COLO668 (cell line): ENCODE results near the gene VAMP8.
"Not testable (repeated sequence)": the region's sequence is repeated elsewhere in the genome, so short reads cannot be mapped to it uniquely, and the experiment has no call there.

ENCODE experiments used
- DNase-seq: peaks from one replicate; lab custom pipeline; 2025; ENCODE audit not compliant: unreplicated experiment; lab: John Stamatoyannopoulos, UW

The VAMP8 gene

DNA sequence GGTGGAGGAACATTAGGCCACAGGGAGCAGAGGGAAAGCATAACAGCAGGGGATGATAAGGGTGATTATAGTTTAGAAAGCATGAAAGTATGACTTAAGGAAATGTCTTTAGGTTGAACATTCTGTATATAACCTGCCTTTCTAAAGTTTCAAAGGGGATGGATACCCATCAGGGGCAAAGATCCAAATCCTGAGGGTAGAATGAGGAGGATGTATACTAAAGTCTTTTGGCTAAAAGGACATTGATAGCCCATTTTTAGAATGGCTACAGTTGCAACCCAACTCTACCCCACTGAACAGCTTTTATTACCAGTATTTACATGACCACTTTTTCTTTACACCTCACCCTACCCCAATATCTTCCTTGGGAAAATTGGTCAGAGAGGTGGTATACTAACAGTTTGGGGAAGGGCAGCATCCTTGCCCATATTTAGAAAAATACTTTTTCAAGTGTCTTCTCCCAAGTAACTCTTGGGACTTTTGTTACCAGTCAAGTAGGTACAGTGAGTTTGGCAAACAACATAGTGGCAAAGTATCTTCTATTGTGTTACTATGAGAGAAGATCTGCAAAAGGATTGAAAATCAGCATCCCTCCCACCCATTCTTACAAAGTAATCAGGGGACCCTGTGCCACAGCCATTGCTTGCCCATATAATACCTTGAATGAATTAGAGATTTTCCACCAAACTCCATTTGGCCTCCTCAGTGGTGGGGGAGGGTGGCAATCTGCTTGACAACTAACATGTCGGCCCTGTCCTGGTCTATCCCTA, 30.1 kb upstream of the VAMP8 start:
- DNase-seq: no peak

DNA sequence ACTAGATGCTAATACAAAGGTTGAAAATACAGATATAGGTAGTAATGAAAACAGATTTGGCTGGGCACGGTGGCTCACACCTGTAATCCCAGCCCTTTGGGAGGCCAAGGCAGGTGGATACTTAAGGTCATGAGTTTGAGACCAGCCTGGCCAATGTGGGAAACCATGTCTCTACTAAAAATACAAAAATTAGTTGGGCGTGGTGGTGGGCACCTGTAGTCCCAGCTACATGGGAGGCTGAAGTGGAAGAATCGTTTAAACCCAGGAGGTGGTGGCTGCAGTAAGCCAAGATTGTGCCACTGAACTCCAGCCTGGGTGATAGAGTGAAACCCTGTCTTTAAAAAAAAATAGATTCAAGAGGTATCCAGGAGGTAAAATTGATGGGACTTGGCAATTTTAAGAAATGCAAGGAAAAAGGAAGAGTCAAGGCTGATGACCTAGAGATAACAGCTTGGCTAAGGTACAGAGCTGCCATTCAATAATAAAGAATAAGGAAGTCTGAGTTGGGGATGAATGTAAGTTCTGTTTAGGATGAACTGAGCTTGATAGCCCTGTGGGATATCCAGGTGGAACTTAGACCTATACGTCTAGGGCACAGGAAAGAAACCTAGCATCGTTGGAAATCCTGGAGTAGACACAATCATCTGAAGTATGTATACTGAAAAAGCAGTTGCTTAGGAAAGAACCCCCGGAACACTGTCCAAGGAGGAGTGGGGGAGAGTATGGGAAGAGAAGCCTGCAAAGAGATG, 29.4 kb upstream of the VAMP8 start:
- no peak for DNase-seq

DNA sequence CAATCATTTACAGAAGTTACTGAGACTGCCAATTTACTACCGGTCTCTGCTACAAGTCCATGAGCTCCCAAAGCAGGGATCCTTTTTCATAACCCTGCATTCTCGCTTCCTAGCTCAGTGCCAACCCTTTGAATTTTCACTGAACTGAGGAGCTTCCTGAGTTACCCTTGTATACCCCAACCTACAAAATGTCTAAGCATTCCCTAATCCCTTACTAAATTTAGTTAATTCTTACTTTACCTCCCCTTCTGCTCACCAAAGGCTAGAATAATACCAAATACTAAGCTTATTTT, 28.8 kb upstream of the VAMP8 start:
- no peak for DNase-seq

DNA sequence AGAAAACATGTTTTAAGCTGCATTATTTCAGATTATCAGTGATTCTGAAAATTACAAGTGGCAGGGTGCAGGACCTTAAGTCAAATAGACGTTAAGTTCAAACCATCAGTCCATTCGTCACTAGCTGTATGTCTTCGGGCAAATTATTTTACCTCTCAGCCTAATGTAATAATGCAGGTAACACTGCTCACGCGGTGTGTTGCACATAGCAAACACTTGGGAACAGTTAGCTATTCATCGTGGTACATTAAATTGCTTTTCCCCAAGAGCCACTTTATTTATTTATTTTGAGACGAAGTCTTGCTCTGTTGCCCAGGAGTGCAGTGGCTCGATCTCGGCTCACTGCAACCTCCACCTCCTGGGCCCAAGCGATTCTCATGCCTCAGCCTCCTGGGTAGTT, 28.3 kb upstream of the VAMP8 start:
- no peak for DNase-seq

DNA sequence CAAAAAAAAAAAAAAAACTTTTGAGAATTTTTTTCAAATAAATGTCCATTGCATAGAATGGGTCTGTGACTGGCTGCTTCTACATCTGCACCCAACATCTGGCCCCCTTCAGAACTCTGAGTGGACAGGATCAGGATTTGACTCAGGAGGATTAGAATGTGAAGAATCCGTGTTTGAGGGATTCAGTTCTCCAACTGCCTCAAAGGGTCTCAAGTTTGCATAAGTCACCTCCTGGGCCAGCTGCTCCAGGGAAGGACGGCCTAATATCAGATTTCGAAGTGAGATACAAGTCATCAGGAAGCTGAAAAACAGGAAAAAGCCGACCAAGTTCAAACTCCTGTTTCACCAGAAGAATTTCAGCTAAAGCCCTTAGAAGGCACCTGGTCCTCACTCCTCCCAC, 27.6 kb upstream of the VAMP8 start:
- DNase-seq: no peak

DNA sequence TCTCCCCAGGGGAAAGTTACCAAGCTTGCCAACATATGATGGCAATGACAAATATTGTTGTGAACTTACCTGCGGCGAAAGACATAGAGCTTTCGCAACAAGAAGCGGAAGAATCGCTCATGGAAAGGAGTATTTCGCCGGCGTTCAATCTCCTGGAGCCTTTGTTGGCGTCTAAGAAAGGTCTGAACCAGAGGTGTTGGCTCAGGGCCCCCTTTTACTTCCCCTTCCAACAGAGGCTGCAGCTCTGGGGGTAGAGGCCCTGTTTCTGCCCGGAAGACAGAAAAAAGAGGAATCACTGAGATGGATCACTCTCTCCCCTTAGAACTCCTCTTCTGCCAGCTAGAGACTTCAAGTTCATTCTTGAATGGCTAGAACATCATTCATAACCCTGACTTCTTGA, 26.9 kb upstream of the VAMP8 start:
- no peak for DNase-seq

DNA sequence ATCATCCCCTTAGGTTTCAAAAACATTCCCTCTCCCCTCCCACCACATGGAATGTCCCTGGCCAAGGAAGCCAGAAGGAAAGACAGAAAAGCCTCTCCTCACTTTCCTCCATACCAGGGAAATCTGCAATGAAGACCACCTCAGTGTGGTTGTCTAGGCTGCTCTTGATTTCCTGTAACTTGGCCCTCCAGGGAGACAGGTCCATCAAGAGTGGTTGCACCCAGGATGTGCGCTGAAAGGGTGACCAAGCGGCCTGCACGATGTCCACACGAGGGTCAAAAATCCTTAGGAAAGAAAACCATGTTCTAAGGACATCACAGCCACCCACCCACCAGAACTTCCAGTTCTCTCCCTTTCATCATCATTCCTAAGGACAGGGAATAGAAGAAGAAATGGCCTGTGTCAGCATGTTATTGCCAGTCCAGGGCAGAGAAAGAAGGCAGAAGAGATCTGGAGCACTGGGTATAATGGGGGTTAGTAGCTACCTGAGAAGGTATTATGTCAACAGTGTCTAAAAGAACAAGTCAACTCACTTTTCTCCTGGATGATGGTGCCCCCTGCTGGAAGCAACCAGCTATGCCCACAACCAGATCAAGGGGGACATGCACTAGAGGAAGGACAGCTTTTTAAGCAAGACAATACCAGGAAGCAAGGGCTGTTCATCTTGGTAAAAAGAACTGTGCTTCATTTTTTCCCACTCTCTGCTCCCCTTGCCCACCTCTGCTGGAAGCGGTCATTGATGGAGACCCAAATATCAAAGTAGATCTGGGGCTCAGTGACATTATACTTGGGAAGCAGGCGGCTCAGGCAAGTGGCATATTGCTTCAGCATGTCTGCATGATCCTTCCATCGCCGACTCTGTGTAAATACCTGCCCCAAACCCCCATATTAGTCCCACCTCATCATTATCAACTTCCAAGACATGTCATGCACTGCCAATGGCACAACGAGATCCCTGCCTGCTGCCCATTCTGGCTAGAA, 25.4 kb upstream of the VAMP8 start:
- peak; percentile 78 for DNase-seq

DNA sequence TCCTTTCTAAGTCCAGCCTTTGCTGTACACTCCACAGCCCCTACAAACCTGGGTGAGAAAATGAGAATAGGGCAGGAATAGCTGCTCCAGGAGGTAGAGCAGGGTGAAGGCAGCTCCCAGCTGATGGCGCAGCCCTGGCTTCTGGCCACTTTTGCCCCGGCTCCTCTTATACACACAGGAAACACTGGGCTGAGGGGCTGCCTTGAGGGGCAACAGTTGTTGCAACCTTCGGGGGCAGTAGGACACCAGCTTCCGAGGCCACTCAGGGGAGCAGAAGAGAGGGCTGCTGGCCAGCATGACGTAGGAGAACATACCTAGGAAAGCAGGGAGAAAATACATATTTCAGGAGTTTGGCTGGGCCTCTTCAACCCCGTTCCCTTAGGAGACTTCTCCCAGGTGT, 24.2 kb upstream of the VAMP8 start:
- DNase-seq: no peak

DNA sequence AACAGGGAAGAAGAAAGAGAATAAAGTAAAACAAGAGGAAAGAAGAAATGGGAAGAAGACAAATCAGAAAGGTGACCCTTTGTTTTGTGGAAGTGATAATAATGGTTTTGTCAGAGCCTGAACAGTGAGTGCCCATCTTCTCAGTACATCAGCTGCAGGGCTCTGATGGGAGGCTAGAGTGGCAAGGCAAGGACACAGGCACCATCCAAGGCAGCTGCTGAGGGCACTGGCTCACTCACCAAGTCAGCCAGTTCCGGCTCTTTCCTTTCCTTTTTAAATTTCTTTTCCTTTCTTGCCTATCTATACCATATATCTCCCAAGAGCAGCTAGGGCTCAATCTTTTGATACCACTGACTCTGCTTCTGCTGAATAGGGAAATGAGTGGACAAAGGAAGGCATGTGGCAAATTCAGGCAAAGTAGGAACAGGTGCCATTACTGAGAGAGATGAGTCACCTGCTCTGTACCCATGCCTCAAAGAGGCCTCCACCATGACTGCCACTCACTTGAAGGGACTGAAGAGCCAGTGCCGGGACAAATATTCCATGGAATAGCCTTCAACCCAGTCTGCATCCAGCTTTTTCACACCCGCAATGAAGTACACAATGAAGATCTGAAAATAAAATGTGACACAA, 22.3 kb upstream of the VAMP8 start:
- DNase-seq: no peak

DNA sequence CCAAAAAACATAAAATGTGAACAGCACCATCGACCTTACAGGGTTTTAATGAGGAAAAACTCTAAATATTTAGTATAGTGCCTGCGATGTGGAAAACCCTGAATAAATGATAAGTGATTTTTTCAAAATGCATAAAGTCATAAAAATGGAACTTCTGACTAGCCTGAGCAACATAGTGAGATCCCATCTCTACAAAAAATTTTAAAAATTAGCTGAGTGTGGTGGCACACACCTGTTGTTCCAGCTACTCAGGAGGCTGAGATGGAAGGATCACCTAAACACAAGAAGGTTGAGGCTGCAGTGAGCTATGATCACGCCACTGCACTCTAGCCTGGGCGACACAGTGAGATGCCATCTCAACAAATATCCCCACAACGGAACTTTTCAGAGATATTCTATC, 20.3 kb upstream of the VAMP8 start:
- no peak for DNase-seq

DNA sequence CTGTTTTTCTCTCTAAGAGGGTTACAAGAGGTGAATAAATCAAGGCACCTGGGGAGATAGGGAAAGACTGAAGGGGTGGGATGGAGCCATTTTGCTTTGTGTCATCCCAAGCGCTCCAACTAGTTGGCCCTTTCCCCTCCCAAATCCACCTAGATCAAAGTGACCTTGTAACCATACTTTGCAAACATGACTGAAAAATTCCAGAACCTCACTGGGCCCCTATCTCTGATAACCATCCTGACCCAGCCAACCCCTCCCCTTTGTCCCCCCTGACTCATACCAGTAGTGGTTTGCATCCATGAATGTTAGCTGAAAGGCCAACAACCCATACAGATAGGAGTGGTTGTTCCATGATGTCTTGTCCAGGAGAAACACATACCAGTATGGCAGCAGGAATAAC, 19.2 kb upstream of the VAMP8 start:
- DNase-seq: no peak

DNA sequence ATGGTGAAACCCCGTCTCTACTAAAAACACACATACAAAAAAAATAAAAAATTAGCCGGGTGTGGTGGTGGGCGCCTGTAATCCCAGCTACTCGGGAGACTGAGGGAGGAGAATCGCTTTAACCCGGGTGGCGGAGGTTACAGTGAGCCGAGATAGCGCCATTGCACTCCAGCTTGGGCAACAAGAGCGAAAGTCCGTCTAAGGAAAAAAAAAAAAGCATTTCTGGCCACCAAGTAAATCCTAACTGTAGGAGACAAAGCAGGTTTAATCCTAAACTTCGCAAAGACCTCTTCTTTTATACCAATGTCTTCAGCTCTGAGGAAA, 17.0 kb upstream of the VAMP8 start:
- not testable (repeated sequence) for DNase-seq

DNA sequence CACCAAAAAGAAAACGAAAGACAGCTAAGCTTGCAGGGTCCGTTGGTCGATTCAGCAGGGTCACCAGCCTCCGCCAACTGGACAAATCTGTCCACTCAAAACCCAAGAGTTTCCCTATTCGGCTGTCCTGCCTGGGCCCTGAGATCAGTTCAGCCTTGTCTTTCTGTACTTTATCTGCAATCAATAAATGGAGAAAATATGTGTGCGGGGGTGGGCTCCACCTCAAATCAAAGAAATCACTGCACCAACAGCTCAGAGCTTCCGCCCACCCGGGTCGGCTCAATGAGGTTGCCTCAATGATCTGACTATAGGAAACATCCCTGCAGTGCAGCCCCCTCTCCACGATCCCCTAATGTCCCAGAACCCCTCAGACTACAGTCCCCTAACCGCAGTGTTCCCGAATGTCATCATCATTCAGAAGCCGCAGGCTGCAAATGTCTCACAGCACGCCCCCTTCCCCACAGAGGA, 16.5 kb upstream of the VAMP8 start:
- no peak for DNase-seq

DNA sequence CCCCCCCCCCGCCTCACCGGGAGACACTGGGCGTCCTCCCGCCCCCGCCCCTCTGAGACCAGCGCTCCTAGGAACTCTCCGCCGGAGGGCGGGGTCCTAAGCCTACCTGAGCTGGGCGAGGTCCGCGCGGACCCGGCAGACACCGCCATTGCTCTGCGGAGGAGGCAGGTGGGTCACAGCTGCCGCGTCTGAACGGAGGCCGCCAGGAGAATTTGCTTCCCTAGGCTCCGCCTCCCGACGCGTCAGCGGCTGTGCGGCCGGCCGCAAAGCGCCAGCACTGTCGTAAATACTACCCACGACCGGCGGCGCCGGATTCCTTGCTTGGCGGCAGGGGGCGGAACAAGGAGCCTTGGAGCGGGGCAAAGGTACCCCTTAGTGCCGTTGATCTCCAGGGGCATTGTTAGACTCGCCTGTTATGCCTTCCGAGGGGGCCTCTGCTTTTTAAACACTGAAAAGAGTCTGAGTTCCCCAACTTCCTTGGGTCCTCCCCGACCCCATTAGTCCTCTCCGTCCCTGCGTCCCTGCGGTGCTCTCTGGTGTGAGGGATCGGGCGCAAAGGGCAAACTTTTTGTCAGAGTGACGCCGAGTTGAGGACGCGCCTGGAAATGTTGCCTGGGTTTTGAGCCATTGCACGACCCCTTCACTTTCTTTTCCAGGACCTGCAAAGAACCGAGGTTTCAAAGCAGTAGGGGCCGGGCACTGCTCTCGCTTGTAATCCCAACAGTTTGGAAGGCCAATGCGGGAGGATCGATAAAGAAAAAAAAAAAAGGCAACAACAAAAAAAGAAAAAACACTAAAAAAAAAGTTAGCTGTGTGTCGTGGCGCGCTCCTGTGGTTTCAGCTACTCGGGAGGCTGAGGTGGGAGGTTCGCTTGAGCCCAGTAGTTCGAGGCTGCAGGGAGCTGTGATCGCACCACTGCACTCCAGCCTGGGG, 15.8 kb upstream of the VAMP8 start, which contains the start of gene GGCX:
Gene GGCX (minus strand): TSS at position 214 of the 933 bp plus-strand sequence. CDS start 65 bp downstream, at position 149.
- DNase-seq: peak; percentile 97

DNA sequence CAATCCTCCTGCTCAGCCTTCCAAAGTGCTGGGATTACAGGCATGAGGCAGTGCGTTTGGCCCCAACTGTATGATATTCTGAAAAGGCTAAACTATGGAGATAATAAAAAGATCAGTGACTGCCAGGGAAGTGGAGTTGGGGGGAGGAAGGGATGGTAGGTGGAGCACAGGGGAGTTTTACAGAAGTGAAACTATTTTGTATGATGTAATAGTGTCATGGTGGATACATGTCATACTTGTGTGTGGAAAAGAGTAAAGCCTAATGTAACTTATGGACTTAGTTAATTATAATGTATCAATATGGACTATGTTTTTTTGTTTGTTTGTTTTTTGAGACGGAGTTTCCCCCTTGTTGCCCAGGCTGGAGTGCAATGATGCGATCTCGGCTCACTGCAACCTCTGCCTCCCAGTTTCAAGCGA, 13.2 kb upstream of the VAMP8 start:
- DNase-seq: no peak

DNA sequence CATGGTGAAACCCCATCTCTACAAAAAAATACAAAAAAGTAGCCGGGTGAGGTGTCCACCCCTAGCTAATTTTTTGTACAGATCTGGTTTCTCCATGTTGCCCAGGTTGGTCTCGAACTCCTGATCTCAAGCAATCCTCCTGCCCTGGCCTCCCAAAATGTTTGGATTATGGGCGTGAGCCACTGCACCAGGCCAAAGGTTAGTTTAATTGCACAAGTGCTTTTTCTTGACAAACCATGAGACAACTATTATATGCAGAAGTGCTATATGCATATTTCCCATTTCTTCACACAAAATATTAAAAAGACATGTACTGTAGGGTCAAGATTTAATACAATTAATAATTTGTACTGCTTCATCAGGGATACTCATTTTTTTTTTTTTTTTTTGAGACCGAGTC, 11.1 kb upstream of the VAMP8 start:
- no peak for DNase-seq

DNA sequence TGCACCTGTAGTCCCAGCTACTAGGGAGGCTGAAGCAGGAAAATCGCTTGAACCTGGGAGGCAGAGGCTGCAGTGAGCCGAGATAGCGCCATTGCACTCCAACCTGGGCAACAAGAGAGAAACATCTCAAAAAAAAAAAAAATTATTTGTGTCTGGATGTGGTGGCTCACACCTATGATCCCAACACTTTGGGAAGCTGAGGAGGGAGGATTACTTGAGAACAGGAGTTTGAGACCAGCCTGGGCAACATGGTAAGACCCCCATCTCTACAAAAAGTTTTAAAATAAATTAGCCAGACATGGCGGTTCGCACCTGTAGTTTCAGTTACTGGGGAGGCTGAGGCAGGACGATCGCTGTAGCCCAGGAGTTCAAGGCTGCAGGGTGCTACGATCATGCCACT, 1.6 kb upstream of the VAMP8 start:
- no peak for DNase-seq

DNA sequence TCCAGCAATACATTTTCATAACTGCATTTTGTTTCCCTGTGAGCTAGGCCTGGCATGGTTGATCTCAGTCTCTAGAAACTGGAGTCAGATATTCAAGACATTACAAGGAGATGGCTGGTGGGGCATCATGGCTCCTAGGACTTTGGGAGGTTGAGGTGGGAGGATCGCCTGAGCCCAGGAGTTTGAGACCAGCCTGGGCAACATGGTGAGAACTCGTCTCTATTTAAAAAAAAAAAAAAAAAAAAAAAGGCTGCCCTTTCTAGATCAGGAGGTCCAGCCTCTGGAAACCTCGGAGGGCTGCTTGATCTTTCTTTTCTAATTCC, 362 bp upstream of the VAMP8 start:
- DNase-seq: no peak

DNA sequence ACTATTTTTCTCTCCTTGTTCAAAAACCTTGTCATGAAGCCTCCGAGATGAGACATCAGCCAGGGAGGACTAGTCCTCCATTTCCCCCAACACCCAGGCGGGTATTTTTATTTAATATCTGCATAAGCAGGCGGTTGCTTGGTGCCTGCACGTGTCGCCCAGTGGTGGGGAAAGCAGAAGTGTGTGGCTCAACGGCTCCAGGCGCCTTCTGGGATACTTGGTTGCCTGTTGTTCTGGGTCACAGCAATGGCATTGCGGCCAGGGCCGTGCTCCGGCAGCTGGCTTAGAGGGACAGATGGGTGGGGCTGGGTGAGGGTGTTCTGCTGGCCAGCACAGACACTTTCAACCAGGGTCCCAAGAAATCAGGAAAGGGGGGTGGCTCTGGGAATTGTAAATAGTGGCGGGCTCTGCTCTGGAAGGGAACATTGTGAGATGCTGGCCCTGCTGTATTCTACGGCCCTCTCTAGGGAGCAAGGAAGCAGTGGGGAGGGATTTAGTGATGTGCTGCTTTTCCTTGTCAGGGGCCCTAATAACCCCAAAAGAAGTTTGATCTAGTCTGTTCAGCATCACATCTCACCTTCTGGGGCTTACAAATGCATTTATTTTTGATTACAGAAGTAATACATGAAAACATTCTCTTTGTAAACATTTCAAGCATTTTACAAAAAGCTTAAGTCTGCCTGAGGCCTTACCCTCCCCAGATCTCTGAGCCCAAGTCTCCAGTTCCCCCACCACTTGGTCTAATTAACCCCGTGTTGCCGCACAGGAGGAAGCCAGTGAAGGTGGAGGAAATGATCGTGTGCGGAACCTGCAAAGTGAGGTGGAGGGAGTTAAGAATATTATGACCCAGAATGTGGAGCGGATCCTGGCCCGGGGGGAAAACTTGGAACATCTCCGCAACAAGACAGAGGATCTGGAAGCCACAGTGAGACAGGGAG, 1.1 kb downstream of the VAMP8 start:
- peak; percentile 21 for DNase-seq
